HL-60 (cell line): ENCODE data around the gene AGPAT2.

ENCODE experiments used
- DNase-seq, 2 experiments: peaks; one replicate each; pipeline ENCODE4 v3.0.0-alpha.2; 2010 to 2020; ENCODE audit warnings: low read depth in 1 of 2, low spot score in 1 of 2
- H3K27ac ChIP-seq: fragments of 250-450 bp; sonication (Bioruptor Pico); replicated peaks from 2 replicates; pipeline ENCODE4 v1.5.1; 2020; ENCODE audit warnings: mild to moderate bottlenecking, moderate library complexity
- H3K27me3 ChIP-seq: fragments of 250-450 bp; sonication (Bioruptor Pico); 2 replicates; pipeline ENCODE4 v1.5.1; 2021; ENCODE audit warnings: mild to moderate bottlenecking, moderate library complexity; ENCODE audit not compliant: insufficient read depth, poor library complexity, severe bottlenecking
- H3K4me3 ChIP-seq: replicated peaks from 2 replicates; pipeline ENCODE4 v1.5.1; 2011; ENCODE audit warnings: mild to moderate bottlenecking, control low read depth, low read length; ENCODE audit not compliant: insufficient read depth
- GABPA ChIP-seq: IDR thresholded peaks from 2 replicates; pipeline ENCODE4 v1.6.1; 2012; ENCODE audit warnings: low read depth
- POLR2AphosphoS5 ChIP-seq: IDR thresholded peaks from 2 replicates; pipeline ENCODE4 v1.6.1; 2012; ENCODE audit warnings: low read depth
- SPI1 ChIP-seq: IDR thresholded peaks from 2 replicates; pipeline ENCODE4 v1.6.1; 2012; ENCODE audit warnings: low read depth, mild to moderate bottlenecking, borderline replicate concordance
- TF ChIP-seq, protein P1 (sequence below): IDR thresholded peaks from 2 replicates; pipeline ENCODE4 v1.6.1; 2012; ENCODE audit warnings: low read depth; ENCODE audit not compliant: insufficient replicate concordance
- TF ChIP-seq, protein P2 (sequence below): IDR thresholded peaks from one replicate; pipeline ENCODE4 v1.5.1; 2011; ENCODE audit warnings: low read length, control low read depth, inconsistent platforms; ENCODE audit not compliant: insufficient read depth

AGPAT2 gene

DNA sequence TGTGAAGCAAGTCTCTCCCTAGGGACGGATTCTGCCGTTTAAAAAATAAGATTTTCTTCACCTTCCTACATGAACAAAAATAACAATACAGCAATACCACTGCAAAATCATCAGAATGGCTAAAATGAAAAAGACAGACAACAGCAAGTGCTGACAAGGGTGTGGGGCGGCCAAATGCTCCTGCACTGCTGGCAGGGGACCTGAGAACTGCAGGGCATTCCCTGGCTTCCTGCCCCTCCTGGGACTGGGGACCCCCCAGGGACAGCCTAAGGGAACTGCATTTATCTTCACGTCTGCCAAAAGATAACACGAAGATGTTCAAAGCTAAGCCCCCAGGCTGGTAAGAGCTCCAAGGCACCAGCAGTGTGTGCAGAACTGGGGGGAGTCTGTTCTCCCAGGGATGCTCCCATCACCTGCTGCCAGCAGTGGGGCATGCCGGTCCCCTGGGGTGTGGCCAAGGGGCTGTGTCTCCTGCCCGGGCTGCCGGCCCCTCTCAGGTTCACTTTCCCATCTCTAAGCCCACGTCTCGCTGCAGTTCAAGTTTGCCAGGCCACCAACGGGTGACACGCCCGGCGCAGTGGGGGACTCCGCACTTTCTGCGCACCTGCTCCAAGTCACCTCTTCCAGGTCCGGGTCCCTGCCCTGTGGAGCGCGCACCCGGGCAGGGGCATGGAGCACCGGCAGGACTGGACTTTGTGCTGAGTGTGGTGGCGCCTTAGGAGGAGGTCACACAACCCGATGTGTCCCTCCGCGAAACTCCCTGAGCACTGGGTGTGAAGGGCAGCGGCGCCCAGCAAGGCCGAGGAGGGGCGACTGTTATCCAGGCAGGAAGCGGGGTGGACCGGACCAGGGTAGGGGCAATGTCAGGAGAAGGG lies 29.0 kb downstream of the AGPAT2 start:
- peaks cover 27% of the 10 kb centered on the region for H3K27me3 ChIP-seq
- DNase-seq = no peak
- TF ChIP-seq SPI1 (no peak), POLR2AphosphoS5 (no peak), GABPA (no peak)
- TF ChIP-seq, protein P1, sequence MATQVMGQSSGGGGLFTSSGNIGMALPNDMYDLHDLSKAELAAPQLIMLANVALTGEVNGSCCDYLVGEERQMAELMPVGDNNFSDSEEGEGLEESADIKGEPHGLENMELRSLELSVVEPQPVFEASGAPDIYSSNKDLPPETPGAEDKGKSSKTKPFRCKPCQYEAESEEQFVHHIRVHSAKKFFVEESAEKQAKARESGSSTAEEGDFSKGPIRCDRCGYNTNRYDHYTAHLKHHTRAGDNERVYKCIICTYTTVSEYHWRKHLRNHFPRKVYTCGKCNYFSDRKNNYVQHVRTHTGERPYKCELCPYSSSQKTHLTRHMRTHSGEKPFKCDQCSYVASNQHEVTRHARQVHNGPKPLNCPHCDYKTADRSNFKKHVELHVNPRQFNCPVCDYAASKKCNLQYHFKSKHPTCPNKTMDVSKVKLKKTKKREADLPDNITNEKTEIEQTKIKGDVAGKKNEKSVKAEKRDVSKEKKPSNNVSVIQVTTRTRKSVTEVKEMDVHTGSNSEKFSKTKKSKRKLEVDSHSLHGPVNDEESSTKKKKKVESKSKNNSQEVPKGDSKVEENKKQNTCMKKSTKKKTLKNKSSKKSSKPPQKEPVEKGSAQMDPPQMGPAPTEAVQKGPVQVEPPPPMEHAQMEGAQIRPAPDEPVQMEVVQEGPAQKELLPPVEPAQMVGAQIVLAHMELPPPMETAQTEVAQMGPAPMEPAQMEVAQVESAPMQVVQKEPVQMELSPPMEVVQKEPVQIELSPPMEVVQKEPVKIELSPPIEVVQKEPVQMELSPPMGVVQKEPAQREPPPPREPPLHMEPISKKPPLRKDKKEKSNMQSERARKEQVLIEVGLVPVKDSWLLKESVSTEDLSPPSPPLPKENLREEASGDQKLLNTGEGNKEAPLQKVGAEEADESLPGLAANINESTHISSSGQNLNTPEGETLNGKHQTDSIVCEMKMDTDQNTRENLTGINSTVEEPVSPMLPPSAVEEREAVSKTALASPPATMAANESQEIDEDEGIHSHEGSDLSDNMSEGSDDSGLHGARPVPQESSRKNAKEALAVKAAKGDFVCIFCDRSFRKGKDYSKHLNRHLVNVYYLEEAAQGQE = no peak
- TF ChIP-seq, protein P2, sequence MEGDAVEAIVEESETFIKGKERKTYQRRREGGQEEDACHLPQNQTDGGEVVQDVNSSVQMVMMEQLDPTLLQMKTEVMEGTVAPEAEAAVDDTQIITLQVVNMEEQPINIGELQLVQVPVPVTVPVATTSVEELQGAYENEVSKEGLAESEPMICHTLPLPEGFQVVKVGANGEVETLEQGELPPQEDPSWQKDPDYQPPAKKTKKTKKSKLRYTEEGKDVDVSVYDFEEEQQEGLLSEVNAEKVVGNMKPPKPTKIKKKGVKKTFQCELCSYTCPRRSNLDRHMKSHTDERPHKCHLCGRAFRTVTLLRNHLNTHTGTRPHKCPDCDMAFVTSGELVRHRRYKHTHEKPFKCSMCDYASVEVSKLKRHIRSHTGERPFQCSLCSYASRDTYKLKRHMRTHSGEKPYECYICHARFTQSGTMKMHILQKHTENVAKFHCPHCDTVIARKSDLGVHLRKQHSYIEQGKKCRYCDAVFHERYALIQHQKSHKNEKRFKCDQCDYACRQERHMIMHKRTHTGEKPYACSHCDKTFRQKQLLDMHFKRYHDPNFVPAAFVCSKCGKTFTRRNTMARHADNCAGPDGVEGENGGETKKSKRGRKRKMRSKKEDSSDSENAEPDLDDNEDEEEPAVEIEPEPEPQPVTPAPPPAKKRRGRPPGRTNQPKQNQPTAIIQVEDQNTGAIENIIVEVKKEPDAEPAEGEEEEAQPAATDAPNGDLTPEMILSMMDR = no peak

DNA sequence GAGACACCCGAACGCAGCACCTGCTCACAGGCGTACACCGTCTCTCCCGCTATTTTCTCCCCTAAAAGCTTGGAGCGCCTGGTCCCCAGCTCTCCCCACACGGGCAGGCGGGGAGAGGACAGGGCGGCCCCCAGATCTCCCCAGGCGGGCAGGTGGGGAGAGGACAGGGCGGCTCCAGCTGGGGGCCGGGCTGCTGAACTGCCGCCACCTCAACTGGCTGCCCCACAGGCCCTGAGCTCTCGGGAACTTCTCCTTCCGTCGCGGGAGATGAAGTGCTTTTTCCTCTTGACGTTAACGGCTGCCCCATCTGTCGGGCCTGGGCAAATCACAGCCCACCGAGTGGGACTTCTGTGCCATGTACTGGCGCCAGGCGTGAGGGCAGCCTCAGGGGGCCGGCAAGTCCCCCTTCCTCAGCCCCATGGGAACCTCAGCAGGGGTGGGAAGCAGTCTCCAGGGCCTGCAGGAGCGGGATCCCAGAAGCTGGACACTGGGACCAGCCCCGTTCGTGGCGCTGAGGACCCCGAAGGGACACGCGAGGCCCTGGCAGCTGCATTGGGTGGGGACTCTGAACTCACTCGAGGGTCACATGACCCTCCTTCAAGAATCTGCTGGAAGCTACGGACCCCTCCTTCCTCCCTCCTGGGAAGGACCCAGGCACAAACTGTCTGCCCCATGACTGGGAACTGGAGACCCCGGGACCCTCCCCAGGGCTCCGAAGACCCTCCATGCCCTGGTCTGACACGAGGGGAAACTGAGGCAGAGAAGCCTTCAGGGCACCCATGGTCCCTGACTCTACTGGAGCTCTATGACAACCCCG lies 30.3 kb downstream of the AGPAT2 start:
- TF ChIP-seq, protein P2 = no peak
- no peak for TF ChIP-seq POLR2AphosphoS5
- TF ChIP-seq GABPA = no peak
- TF ChIP-seq, protein P1 = no peak
- no peak for TF ChIP-seq SPI1
- no peak overlapping the region for H3K27ac ChIP-seq
- H3K27me3 ChIP-seq = peaks cover 27% of the 10 kb centered on the region
- no peak overlapping the region for H3K4me3 ChIP-seq
- DNase-seq = peak in 1 of 2 experiments; percentile 31

More for the DNA sequence above, 29.0 kb downstream of the AGPAT2 start:
- H3K27ac ChIP-seq = no peak overlapping the region
- H3K4me3 ChIP-seq = no peak overlapping the region

DNA sequence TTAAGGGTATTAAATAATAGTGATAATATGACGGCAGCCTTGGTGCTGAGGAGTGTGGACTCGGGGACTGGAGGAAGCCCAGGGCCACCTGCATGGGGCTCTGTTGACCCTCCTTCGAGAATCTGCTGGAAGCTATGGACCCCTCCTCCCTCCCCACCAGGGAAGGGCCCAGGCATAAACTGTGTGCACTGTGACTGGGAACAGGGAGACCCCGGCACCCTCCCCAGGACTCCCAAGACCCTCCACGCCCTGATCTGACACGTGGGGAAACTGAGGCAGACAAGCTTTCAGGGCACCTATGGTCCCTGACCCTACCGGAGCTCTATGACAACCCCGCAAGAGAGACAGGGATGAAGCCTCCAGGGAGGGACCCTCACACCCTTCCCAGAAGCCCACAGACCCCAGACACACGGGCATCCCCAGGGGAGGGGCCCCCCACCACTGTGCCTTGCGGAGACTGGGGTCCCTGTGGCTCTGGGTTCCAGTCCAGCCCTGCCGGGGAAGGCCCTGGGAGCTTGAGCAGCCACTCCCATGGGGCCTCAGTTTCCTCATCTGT lies 31.0 kb downstream of the AGPAT2 start:
- Histone ChIP-seq H3K27me3 (peaks cover 27% of the 10 kb centered on the region), H3K27ac (no peak overlapping the region), H3K4me3 (no peak overlapping the region)
- no peak for DNase-seq
- TF ChIP-seq, protein P1 = no peak
- TF ChIP-seq POLR2AphosphoS5 = no peak
- TF ChIP-seq, protein P2 = no peak
- TF ChIP-seq SPI1 = no peak
- TF ChIP-seq GABPA = no peak
